LNCAP (cell line): ENCODE data around the gene HSPA8.

Experiments used
- TF ChIP-seq, protein P1 (sequence below): fragments of 450-650 bp; IDR thresholded peaks from 2 replicates; pipeline ENCODE4 v1.5.1; 2017; ENCODE audit warnings: mild to moderate bottlenecking

The HSPA8 gene

DNA sequence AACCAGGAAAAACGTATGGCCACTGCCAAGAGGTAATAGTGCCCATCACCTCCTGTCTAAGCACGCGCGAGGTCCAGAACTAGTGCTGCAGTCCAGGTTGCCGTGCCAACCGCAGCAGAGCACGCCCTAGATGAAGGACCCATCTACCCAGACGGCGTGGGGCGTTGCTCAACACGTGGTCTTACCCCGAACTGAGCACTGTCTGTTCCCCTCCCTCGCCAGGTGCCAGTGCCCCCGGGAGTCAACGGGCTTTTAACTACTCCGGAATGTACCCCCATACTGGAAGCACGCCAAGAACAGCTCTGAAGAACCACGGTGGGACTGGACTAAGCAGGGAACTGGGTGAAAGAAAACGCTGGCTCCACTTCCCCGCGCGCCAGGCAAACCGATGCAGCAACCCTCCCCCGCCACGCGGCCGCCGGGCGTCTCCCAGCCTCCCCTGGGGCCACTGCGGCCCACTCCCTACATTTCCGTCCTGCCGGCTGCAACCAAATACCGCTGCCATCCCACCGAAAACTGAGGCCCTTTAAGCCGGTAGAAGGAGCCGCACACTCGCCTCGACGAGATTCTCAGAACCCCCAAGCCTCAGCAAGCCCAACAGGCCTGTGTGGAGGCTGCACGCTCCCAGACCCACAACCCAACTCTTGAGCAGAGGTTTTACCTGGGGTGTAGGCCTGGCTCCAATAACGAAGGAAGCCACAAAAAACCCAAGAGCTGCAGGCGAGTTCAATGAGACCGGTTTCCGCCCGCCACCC, at the start of gene HSPA8:
HSPA8 (minus strand) TSS at position 734 of the 755 bp plus-strand sequence. CDS start 812 bp downstream, outside the sequence.
- TF ChIP-seq, protein P1, sequence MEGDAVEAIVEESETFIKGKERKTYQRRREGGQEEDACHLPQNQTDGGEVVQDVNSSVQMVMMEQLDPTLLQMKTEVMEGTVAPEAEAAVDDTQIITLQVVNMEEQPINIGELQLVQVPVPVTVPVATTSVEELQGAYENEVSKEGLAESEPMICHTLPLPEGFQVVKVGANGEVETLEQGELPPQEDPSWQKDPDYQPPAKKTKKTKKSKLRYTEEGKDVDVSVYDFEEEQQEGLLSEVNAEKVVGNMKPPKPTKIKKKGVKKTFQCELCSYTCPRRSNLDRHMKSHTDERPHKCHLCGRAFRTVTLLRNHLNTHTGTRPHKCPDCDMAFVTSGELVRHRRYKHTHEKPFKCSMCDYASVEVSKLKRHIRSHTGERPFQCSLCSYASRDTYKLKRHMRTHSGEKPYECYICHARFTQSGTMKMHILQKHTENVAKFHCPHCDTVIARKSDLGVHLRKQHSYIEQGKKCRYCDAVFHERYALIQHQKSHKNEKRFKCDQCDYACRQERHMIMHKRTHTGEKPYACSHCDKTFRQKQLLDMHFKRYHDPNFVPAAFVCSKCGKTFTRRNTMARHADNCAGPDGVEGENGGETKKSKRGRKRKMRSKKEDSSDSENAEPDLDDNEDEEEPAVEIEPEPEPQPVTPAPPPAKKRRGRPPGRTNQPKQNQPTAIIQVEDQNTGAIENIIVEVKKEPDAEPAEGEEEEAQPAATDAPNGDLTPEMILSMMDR, result no peak

DNA sequence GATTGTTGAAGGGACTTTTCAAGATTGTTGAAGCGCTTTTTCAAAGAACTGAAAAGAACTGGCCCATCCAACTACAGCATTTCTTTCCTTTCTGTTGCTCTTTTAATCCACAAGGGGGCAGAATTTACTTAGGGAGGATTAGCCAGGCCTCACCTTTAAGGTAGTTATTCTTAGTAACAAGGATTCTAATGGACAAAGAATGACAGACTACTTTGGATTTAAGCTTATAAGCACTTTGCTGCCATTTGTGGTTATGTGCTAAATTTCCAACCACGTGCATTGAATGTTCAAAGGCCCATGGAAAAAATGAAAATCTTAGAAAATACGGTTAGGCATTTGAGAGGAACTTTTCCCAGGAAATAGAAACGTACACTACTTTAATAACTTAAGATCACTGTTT, 49.5 kb upstream of the HSPA8 start:
- TF ChIP-seq, protein P1, result peak; percentile 72

DNA sequence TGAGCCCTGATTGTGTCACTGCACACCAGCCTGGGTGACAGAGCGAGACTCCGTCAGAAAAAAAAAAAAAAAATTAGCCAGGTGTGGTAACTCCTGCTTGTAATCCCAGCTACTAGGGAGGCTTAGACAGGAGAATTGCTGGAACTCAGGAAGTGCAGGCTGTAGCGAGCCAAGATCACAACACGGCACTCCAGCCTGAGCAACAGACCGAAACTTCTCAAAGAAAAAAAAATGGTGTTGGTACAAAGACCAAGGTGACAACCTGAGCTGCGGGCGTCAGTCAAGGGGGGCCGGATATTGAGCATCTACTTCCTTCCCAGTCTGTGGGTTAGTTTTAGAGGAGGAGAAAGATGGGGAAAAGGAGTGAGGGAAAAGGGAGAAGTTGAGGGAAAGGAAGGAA, 48.5 kb upstream of the HSPA8 start:
- TF ChIP-seq, protein P1, result no peak

DNA sequence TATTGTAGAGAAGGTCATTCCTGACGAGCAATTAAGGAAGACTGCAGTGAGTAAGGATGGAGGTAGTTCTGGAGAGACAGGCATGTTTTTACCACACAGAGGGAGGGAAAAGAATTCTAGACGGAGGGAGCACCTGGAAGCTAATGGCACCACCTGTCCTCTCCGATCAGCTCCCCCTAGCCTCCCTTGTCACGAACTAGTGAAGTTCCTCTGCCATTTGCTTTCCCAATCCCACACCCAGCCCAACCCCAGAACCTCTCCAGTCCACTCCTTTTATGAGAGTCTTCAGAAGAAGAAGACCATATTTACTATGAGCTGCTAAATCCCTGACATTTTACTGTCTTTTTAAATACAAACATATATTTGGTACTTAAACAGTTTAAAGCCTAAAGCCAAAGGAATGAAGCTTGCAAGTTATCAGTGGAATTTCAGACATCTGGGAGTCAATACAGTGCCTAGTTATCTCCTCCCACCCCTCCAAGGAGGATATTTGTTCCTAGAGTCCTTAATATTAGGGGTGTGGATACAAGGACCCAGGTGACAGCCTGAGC, 46.1 kb upstream of the HSPA8 start:
- TF ChIP-seq, protein P1, result no peak

DNA sequence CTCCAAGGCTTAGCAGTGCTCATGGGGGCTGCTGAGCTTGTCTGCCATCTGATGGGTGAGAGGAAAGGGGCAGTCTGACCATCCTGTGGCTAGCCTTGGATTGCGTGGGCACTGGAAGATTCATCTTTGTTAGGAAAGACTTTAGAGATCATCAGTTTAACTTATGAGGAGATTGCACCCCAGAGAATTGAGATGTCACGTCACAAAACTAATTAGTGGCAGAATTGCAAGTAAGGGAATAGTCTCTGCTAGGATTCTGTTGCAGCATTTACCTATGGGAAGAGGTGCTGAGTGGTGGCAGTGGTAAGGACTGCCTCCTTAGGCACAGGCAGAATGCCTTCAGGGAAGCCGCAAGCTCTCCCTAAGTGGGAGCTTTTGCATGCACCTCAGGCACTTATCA, 42.8 kb upstream of the HSPA8 start:
- TF ChIP-seq, protein P1, result no peak

DNA sequence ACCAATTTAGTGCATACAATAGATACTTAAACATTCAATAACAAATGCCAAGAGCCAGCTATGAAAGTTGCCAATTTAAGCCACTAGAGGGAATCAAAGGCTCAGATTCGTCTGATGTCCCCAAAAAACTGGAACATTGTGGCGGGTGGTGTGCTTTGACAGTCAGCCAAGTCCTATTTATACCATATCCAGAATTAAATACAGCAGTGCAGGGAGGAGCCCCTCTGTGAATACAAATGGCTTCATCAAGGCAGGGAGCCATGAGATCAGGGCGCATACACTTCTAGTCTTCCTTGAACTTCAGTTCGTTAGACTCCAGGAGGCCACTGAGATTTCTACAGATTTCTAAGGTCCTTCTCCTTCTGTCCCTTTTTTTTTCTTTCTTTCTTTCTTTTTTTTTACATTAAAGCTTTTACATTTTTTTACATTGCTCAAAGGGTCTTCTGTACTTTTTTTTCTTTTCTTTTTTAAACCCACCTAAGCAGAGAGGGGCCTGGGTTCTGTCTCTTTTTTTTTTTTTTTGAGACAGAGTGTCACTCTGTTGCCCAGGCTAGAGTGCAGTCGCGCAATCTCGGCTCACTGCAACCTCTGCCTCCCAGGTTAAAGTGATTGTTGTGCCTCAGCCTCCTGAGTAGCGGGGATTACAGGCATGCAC, 41.5 kb upstream of the HSPA8 start:
- TF ChIP-seq, protein P1, result peak; percentile 67

DNA sequence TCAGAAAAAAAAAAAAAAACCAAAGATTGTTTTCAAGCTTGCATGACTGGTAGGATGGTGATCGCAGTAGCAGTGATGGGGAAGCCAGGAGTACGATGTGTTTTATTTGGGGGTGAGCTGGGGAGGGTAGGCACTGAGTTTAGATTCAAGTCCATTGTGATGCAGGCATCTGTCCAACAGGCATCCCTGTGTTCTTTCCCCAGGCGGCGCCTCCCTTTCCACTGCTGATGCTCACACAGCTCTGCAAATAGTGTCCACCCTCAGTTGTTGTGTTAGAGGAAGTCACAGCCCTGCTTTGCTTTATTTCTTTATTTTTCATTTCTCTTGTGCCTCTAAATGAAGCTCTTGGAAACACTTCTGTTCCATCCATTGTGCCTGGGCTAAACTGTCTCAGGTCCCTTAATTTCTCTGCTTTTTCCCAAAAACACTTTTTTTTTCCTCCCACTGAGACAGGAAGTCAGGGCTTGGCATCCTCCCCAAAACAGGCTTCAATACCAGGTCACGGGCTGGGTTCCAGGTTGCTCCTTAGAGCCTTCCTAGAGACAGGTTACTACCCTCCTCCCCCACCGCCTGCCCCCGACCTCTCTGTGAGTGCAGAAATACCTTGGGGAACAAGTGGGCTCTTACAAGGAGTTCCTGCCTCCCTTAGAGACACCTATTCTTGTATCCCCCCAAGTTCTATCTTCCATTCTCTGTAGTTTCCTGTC, 38.6 kb upstream of the HSPA8 start:
- TF ChIP-seq, protein P1, result no peak
